GM13976 (cell line): Measurements from ENCODE around the gene ABI3BP.

Experiments
- DNase-seq: peaks from one replicate; pipeline ENCODE4 v3.0.0; 2012; ENCODE audit warnings: low spot score
- CTCF ChIP-seq: IDR thresholded peaks from 2 replicates; pipeline ENCODE4 v1.5.1; 2012; ENCODE audit warnings: borderline replicate concordance, mild to moderate bottlenecking; ENCODE audit not compliant: insufficient read depth; ENCODE audit errors: extremely low read depth, missing control alignments, control extremely low read depth
- in situ Hi-C: fragments of 300-500 bp; cut with MboI; formaldehyde crosslinking; loops from one replicate; pipeline ENCODE4 v1.12.0; 2022; ENCODE audit warnings: low sequenced_read_pairs, mixed read lengths, inconsistent platforms; ENCODE audit not compliant: unreplicated experiment

The ABI3BP gene

GRCh38 chr3:100988080-100988479 is 5.1 kb downstream of the ABI3BP start:
- in situ Hi-C loops, result no loop called here
- TF ChIP-seq CTCF, result no peak
- no peak for DNase-seq

DNA sequence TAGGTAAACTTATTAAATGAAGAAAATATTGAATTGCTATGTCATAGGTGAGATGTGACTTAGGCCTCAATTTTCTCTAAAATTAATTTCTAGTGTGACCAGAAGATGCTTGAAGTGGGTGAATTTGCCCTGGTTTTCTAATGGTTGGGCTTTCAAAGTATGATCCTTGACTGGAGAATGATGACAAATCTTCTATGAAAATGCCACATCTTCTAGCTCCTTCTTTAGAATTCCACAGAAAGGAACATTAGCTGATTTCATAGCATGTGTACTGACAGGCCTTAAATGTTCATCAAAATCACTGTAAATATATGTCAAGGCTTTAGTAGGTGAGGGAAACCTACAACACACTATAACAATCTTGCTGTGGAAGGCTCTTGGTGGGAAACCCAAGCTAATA is 8.9 kb downstream of the ABI3BP start:
- no peak for TF ChIP-seq CTCF
- DNase-seq, result no peak
- in situ Hi-C loops, result no loop called here

- TF ChIP-seq CTCF, result no peak
- in situ Hi-C loops, result no loop called here
- DNase-seq, result no peak
Observed at GRCh38 chr3:100982710-100983109, 10.5 kb downstream of the ABI3BP start.

- in situ Hi-C loops, result no loop called here
- TF ChIP-seq CTCF, result no peak
- no peak for DNase-seq
Observed at GRCh38 chr3:100981164-100981911, 11.9 kb downstream of the ABI3BP start.

DNA sequence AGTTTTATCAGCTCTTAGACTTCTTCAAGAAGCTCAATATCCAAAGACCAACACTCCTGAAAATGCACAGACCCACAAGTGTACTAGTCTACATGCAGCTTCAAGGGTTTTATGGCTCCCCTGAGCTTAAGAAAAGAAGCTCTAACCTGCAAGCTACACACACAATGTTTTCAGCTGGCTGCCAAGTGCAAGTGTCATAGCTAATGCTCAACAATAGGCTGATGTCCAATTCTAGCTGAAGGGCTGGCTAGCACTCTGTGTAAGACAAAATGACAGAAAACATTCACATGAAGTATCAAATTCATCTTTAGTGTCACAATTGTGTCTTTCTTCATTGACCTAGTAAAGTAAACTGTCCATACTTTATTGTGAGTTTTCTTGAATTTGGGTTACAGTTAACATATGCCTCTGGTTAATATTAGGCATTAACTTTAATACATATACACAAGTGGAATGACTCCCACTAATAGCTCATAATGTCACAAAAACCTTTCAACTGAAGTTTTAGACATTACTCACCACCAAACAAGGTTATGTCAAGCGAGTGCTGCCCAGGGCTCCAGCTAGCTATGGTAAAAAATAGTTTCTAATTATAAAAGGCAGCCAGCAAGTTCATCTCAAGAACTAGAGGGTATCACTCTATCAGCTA is 15.1 kb downstream of the ABI3BP start:
- TF ChIP-seq CTCF, result no peak
- no peak for DNase-seq
- in situ Hi-C loops, result no loop called here

- in situ Hi-C loops, result no loop called here
- TF ChIP-seq CTCF, result no peak
Observed at GRCh38 chr3:100976611-100977010, 16.6 kb downstream of the ABI3BP start.

More at GRCh38 chr3:100976611-100977010, 16.6 kb downstream of the ABI3BP start:
- DNase-seq, result no peak
